Right atrium auricular region (tissue), 2 donors: ENCODE results near the gene NT5C1B. TPM values are rescaled to one million over a fixed set of nuclear protein-coding genes. Genes with fewer than 3 reads are reported as not detected.
A peak's percentile ranks its signal among the peaks of the same experiment; 100 is the strongest.

Experiments
- DNase-seq: peaks from one replicate; pipeline ENCODE4 v3.0.0-alpha.2; 2019; ENCODE audit warnings: low spot score
- H3K27ac ChIP-seq, 2 donors: fragments of 200-600 bp; sonication (generic); 1 replicate in 1 of 2; 2 replicates in 1 of 2; pipeline ENCODE4 v1.5.1; 2016 to 2019
- H3K27me3 ChIP-seq, 2 donors: fragments of 200-600 bp; sonication (generic); one replicate each; pipeline versions ENCODE4 v1.5.1 to v1.6.0; 2017 to 2019
- H3K36me3 ChIP-seq: fragments of 200-600 bp; sonication (generic); one replicate; pipeline ENCODE4 v1.5.1; 2016
- H3K4me1 ChIP-seq, 2 donors: fragments of 200-600 bp; sonication (generic); one replicate each; pipeline versions ENCODE4 v1.5.1 to v1.6.0; 2017 to 2019
- H3K4me3 ChIP-seq, 2 donors: fragments of 200-600 bp; sonication (generic); 1 replicate in 1 of 2; 2 replicates in 1 of 2; pipeline ENCODE4 v1.5.1; 2017 to 2019; ENCODE audit warnings: mild to moderate bottlenecking in 1 of 2, moderate library complexity in 1 of 2
- H3K9me3 ChIP-seq, 2 donors: fragments of 200-600 bp; sonication (generic); one replicate each; pipeline ENCODE4 v1.5.1; 2019
- total RNA-seq, 2 donors: library from RNA; depleted of rRNA; stranded (reverse); fragments of >200 nt; gene quantifications; one replicate each; pipeline ENCODE4 v1.1.0, GENCODE V29; 2016
- TF ChIP-seq, protein P1 (sequence below), 2 donors: fragments of 200-600 bp; sonication (generic); IDR thresholded peaks; one replicate each; pipeline ENCODE4 v1.5.1; 2019; ENCODE audit warnings: antibody characterized with exemption in 2 of 2

Gene NT5C1B
- total RNA-seq, 2 donors from 2014 or later, result not detected

DNA sequence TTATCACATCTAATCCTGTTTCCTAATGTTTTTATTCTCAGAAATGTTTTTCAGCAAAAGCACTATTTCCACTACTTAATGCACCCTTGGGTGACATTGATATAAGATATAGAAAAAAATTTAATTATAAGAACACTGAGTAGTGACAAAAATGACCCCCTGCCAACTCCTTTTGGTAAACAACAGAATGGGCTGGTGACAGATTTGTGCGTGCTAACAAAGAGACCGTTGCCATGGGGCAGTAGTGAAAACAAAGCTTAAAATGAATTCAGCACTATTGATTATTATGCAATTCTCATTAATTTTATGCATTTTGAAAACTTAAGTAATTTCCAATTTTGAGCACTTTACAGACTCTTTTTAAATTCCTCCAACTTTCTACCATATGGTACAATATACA lies 62.0 kb downstream of the NT5C1B start:
- peak overlapping the region in 1 of 2 donors; percentile 76 for H3K27ac ChIP-seq

DNA sequence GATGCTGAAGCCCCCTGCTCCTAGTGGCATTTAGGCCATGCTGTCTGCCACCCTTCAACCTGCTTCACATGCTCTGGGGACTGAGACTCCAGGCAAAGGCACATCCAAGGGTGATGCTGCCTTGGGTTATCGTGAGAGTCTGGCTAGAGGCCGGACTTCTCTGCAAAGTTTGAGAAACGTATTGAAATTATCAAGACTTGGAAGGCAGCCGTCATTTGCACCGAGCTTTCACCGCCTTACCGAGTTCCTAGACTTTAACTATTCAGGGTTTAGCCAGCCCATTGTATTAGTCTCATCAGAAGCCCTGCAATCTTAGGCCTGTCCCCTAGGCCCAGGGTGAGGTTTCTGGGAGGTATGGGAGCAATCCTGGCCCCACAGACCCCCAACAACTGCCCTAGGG lies 62.9 kb downstream of the NT5C1B start:
- peaks cover 0 to 36% of the 10 kb centered on the region in 2 donors for H3K4me1 ChIP-seq
- H3K9me3 ChIP-seq, result no peaks in the 10 kb centered on the region
- TF ChIP-seq, protein P1, sequence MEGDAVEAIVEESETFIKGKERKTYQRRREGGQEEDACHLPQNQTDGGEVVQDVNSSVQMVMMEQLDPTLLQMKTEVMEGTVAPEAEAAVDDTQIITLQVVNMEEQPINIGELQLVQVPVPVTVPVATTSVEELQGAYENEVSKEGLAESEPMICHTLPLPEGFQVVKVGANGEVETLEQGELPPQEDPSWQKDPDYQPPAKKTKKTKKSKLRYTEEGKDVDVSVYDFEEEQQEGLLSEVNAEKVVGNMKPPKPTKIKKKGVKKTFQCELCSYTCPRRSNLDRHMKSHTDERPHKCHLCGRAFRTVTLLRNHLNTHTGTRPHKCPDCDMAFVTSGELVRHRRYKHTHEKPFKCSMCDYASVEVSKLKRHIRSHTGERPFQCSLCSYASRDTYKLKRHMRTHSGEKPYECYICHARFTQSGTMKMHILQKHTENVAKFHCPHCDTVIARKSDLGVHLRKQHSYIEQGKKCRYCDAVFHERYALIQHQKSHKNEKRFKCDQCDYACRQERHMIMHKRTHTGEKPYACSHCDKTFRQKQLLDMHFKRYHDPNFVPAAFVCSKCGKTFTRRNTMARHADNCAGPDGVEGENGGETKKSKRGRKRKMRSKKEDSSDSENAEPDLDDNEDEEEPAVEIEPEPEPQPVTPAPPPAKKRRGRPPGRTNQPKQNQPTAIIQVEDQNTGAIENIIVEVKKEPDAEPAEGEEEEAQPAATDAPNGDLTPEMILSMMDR (IDR thresholded peaks at IDR 0.05), result no peak
- H3K27me3 ChIP-seq, result no peaks in the 10 kb centered on the region
- no peak overlapping the region for H3K4me3 ChIP-seq
- DNase-seq, result no peak
- H3K27ac ChIP-seq, result peak overlapping the region; percentile 63 to 76
- no peaks in the 10 kb centered on the region for H3K36me3 ChIP-seq

More for the DNA sequence above, 62.0 kb downstream of the NT5C1B start:
- Histone ChIP-seq H3K36me3 (no peaks in the 10 kb centered on the region), H3K4me1 (peaks cover 0 to 34% of the 10 kb centered on the region in 2 donors), H3K27me3 (no peaks in the 10 kb centered on the region), H3K9me3 (no peaks in the 10 kb centered on the region), H3K4me3 (no peak overlapping the region)
- no peak for DNase-seq
- TF ChIP-seq, protein P1 (IDR thresholded peaks at IDR 0.05), result no peak

DNA sequence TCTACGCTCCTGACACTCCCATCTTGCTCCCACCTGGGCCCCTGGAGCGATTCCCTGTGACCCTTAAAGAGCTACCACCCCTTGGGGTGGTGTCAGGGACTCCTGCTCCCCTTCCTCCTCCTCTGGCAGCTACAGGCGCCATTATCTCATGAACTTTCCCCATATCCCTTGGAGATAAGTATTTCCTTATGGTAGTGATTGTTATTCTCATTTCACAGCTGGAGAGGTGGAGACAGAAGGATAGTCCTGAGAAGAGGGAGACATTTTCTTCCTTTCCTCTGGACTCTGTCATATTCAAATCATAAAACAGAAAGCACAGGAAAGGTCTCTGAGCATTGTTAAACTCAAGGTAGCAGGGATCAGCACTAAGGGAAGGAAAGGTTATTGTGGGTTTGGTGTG lies 63.5 kb downstream of the NT5C1B start:
- TF ChIP-seq, protein P1 (IDR thresholded peaks at IDR 0.05), result no peak
- peak overlapping the region; percentile 63 to 76 for H3K27ac ChIP-seq
- H3K4me3 ChIP-seq, result no peak overlapping the region
- H3K27me3 ChIP-seq, result no peaks in the 10 kb centered on the region
- H3K4me1 ChIP-seq, result peaks cover 0 to 38% of the 10 kb centered on the region in 2 donors
- no peaks in the 10 kb centered on the region for H3K36me3 ChIP-seq
- H3K9me3 ChIP-seq, result no peaks in the 10 kb centered on the region
- no peak for DNase-seq

DNA sequence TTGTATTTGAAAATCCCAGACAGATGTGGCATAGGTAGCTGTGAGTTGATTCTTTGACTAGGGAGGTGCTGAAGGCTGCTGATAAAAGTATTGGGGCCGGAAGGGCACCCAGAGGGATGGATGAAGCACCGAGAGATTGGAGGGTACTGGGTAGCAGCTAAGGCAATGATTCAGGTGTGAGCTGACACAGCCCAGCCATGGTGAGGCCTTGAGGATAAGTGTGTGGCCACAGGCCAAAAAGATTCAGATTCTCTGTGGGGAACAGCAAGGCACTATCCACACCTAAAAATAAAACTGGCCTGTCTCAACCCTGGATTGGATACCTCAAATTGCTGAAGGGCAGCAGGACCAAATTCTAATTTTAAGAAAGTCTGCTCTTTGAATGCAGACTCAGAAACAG lies 64.1 kb downstream of the NT5C1B start:
- Histone ChIP-seq H3K27ac (peak overlapping the region; percentile 63 to 76), H3K4me1 (peaks cover 0 to 43% of the 10 kb centered on the region in 2 donors), H3K9me3 (no peaks in the 10 kb centered on the region), H3K4me3 (no peak overlapping the region), H3K36me3 (no peaks in the 10 kb centered on the region), H3K27me3 (no peaks in the 10 kb centered on the region)
- no peak for DNase-seq
- TF ChIP-seq, protein P1 (IDR thresholded peaks at IDR 0.05), result no peak

DNA sequence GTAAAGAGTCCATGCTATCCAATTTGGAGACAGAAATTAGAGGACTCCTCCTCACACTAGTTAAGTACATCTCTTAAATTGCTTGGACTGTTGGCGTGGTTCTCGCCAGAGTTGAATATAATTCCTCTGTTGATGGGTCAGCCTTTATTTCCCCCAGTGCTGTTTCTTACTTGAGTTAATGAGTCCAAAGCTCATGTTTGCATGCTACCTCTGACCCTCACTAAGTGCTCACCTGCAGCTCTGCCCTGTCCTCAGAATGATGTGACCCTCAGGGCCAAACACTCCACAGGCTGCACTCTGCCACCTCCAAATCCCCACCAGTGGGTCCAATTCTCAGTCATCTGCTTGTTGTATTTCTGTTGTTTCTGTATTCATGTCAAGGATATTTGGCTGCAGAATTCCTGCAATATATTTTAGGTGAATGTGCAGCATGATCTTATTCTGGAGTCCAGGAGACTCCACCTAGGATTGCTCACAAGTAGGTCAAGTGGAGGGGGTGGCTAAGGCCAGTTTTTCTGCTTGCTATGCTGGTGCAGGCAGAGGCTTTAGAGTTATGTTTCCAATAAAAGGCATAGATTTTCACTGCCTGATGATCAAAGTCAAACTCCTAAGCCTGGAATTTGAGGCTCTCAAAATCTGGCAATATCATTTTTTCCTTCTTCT lies 66.8 kb downstream of the NT5C1B start:
- Histone ChIP-seq H3K9me3 (no peaks in the 10 kb centered on the region), H3K4me3 (no peak overlapping the region), H3K4me1 (peaks cover 0 to 57% of the 10 kb centered on the region in 2 donors), H3K27ac (peak overlapping the region in 1 of 2 donors; percentile 84), H3K36me3 (no peaks in the 10 kb centered on the region), H3K27me3 (no peaks in the 10 kb centered on the region)
- TF ChIP-seq, protein P1 (IDR thresholded peaks at IDR 0.05), result no peak
- DNase-seq, result no peak
